Right lobe of liver (tissue), 6 donors: ENCODE measurements around the gene SORD. TPM values are rescaled to one million over a fixed set of nuclear protein-coding genes. Genes with fewer than 3 reads are reported as not detected.

Source experiments
- ATAC-seq, 4 donors: fragments of 200-7000 bp; cut with Tn5 transposase; one replicate each; pipeline ENCODE4 v1.9.1; 2020; ENCODE audit warnings: mild to moderate bottlenecking in 4 of 4, moderate library complexity in 4 of 4
- DNase-seq, 3 donors: peaks; one replicate each; pipeline ENCODE4 v3.0.0-alpha.2; 2020
- H3K27ac ChIP-seq, 3 donors: fragments of 200-600 bp; one replicate each; pipeline ENCODE4 v1.8.0; 2022
- H3K27me3 ChIP-seq, 2 donors: fragments of 200-600 bp; one replicate each; pipeline ENCODE4 v1.8.0; 2022
- H3K36me3 ChIP-seq, 4 donors: fragments of 200-600 bp; sonication (generic) in 1 of 4; one replicate each; pipeline versions ENCODE4 v1.5.1 to v1.8.0; 2017 to 2022; ENCODE audit warnings: control low read depth in 1 of 4
- H3K4me1 ChIP-seq, 4 donors: fragments of 200-600 bp; sonication (generic) in 1 of 4; one replicate each; pipeline versions ENCODE4 v1.5.1 to v1.8.0; 2017 to 2022; ENCODE audit warnings: control low read depth in 1 of 4
- H3K4me3 ChIP-seq, 3 donors: fragments of 200-600 bp; one replicate each; pipeline ENCODE4 v1.8.0; 2022
- H3K9me3 ChIP-seq, 4 donors: fragments of 200-600 bp; sonication (generic) in 1 of 4; one replicate each; pipeline versions ENCODE4 v1.5.1 to v1.8.0; 2017 to 2022; ENCODE audit warnings: control low read depth in 1 of 4
- CTCF ChIP-seq, 4 donors: fragments of 200-600 bp in 3 of 4; fragments of 450-650 bp in 1 of 4; IDR thresholded peaks; one replicate each; pipeline versions ENCODE4 v1.5.1 to v1.8.0; 2016 to 2022; ENCODE audit warnings: antibody characterized with exemption in 4 of 4, mild to moderate bottlenecking in 2 of 4
- POLR2A ChIP-seq: fragments of 450-650 bp; IDR thresholded peaks from one replicate; pipeline ENCODE4 v1.6.1; 2017; ENCODE audit warnings: antibody characterized with exemption, mild to moderate bottlenecking
- whole genome bisulfite sequencing: methylation state at CpG from one replicate; pipeline ENCODE4 v1.1.6; 2018; ENCODE audit warnings: low coverage, low lambda C conversion rate; ENCODE audit not compliant: insufficient coverage; ENCODE audit errors: missing lambda C conversion rate; 5-methylcytosine and 5-hydroxymethylcytosine counted together
- intact Hi-C, 2 donors: fragments of 100-400 bp; cut with DNase I; formaldehyde crosslinking; loops; one replicate each; pipeline versions ENCODE4 v1.11.2 to v1.14.1; 2022
- total RNA-seq, 6 experiments: library from RNA; depleted of rRNA in 2 of 6; stranded (reverse); fragments of >200 nt in 2 of 6; fragmentation: NEBNext Ultra II Directional in 3 of 6; extraction: Animal tissue kit (Norgen Biotek cat#: 25700) in 3 of 6; gene quantifications; one replicate each; pipeline versions ENCODE4 v1.1.0 to v1.2.4, GENCODE V29; 2016 to 2023
- donor health status: DM: no; HTN: yes; CAD: no.
- donor health status: DM: no; HTN: no; CAD: no.
- donor health status: DM: no; HTN: no; CAD: no.
- donor health status: DM: no; HTN: yes; CAD: no.
- donor health status: DM: no; HTN: yes; CAD: no.

Gene SORD
- total RNA-seq, 6 experiments from 2014 or later, result 87.1 to 380 (median 236) TPM

GRCh38 chr15:45105586-45105985, 82.6 kb downstream of the SORD start:
- Histone ChIP-seq H3K4me3 (no peak overlapping the region), H3K4me1 (no peaks in the 10 kb centered on the region), H3K27me3 (no peaks in the 10 kb centered on the region), H3K27ac (no peak overlapping the region), H3K9me3 (no peaks in the 10 kb centered on the region), H3K36me3 (no peaks in the 10 kb centered on the region)
- no peak for TF ChIP-seq POLR2A
- no peak for TF ChIP-seq CTCF (IDR thresholded peaks at IDR 0.05)
- no peak for DNase-seq
- intact Hi-C loops, result no loop called here
- ATAC-seq, result no peak
- 40% methylated on average over 1 of the region's 11 CpGs for WGBS

GRCh38 chr15:45106002-45106790, 83.2 kb downstream of the SORD start:
- ATAC-seq, result no peak

GRCh38 chr15:45107941-45108630, 85.1 kb downstream of the SORD start:
- Histone ChIP-seq H3K36me3 (no peaks in the 10 kb centered on the region), H3K27ac (no peak overlapping the region), H3K4me3 (no peak overlapping the region), H3K4me1 (no peaks in the 10 kb centered on the region), H3K27me3 (peaks cover 0 to 6% of the 10 kb centered on the region in 2 donors), H3K9me3 (no peaks in the 10 kb centered on the region)
- ATAC-seq (no peak), DNase-seq (no peak)
- TF ChIP-seq POLR2A (no peak), CTCF (IDR thresholded peaks at IDR 0.05) (no peak)
- intact Hi-C loops, result no loop called here
- WGBS, result no CpG with 5 or more reads among the region's 10 CpGs

More at GRCh38 chr15:45106002-45106790, 83.2 kb downstream of the SORD start:
- H3K27ac ChIP-seq, result no peak overlapping the region
- H3K4me3 ChIP-seq, result no peak overlapping the region
- no peak for DNase-seq
- intact Hi-C loops, result no loop called here
- no peaks in the 10 kb centered on the region for H3K27me3 ChIP-seq
- no peaks in the 10 kb centered on the region for H3K36me3 ChIP-seq
- TF ChIP-seq POLR2A (no peak), CTCF (IDR thresholded peaks at IDR 0.05) (no peak)
- H3K4me1 ChIP-seq, result no peaks in the 10 kb centered on the region
- no peaks in the 10 kb centered on the region for H3K9me3 ChIP-seq
- WGBS, result 72% methylated on average over 5 of the region's 15 CpGs

GRCh38 chr15:45110256-45110820, 87.3 kb downstream of the SORD start:
- H3K27ac ChIP-seq, result no peak overlapping the region
- DNase-seq, result no peak
- TF ChIP-seq CTCF (IDR thresholded peaks at IDR 0.05) (no peak), POLR2A (no peak)
- peaks cover 0 to 7% (median 0%) of the 10 kb centered on the region in 4 donors for H3K4me1 ChIP-seq
- H3K36me3 ChIP-seq, result no peaks in the 10 kb centered on the region
- H3K9me3 ChIP-seq, result no peaks in the 10 kb centered on the region
- H3K27me3 ChIP-seq, result peaks cover 0 to 6% of the 10 kb centered on the region in 2 donors
- WGBS, result 41% methylated on average over 10 of the region's 11 CpGs
- H3K4me3 ChIP-seq, result no peak overlapping the region
- ATAC-seq, result no peak
- intact Hi-C loops, result loop anchor here in 1 of 2 donors (10.0 kb wide), 1 partner anchor 146 kb away; no protein-coding TSS in a partner anchor
